HepG2 (cell line): ENCODE results near the gene MYBPC2.

ENCODE experiments used
- ELF1 ChIP-seq: sonication (generic); formaldehyde crosslinking; IDR thresholded peaks from 2 replicates; pipeline ENCODE4 v1.4.0; 2020; ENCODE audit warnings: missing genetic modification reagents
- EP300 ChIP-seq, 3 experiments: sonication (generic) in 1 of 3; formaldehyde crosslinking in 1 of 3; IDR thresholded peaks; 2 replicates each; pipeline versions ENCODE4 v1.5.1 to v1.6.1; 2011 to 2020; ENCODE audit warnings: low read depth in 2 of 3, low read length in 2 of 3, borderline replicate concordance in 1 of 3, improper control_type of control experiment in 1 of 3, mild to moderate bottlenecking in 1 of 3, missing genetic modification reagents in 1 of 3, moderate library complexity in 1 of 3
- MAFK ChIP-seq, 2 experiments: IDR thresholded peaks in 1 of 2; conservative IDR thresholded peaks in 1 of 2; 2 replicates each; pipeline ENCODE4 v1.6.1; 2011; ENCODE audit warnings: improper control_type of control experiment in 2 of 2, low read length in 2 of 2
- POLR2A ChIP-seq, 2 experiments: IDR thresholded peaks; 2 replicates each; pipeline ENCODE4 v1.6.1; 2011; ENCODE audit warnings: low read depth in 2 of 2, low read length in 2 of 2, mild to moderate bottlenecking in 1 of 2, moderate library complexity in 1 of 2; ENCODE audit not compliant: insufficient read depth in 1 of 2
- STAG1 ChIP-seq: sonication (generic); formaldehyde crosslinking; IDR thresholded peaks from 2 replicates; pipeline ENCODE4 v1.4.0; 2020; ENCODE audit warnings: missing genetic modification reagents
- TAF1 ChIP-seq: sonication (generic); formaldehyde crosslinking; IDR thresholded peaks from 2 replicates; pipeline ENCODE4 v1.4.0; 2020; ENCODE audit warnings: missing genetic modification reagents
- ZNF33B ChIP-seq: sonication (generic); formaldehyde crosslinking; IDR thresholded peaks from 2 replicates; pipeline ENCODE4 v1.5.1; 2020; ENCODE audit warnings: mild to moderate bottlenecking, missing genetic modification reagents
- TF ChIP-seq, protein P1 (sequence below): IDR thresholded peaks from 2 replicates; pipeline ENCODE4 v1.6.1; 2016; ENCODE audit warnings: mild to moderate bottlenecking, missing biosample characterization, missing genetic modification reagents
- TF ChIP-seq, protein P2 (sequence below): sonication (generic); formaldehyde crosslinking; IDR thresholded peaks from 2 replicates; pipeline ENCODE4 v1.4.0; 2020; ENCODE audit warnings: missing genetic modification reagents
- TF ChIP-seq, protein P3 (sequence below): sonication (generic); formaldehyde crosslinking; IDR thresholded peaks from 2 replicates; pipeline ENCODE4 v1.9.0; 2021; ENCODE audit warnings: missing genetic modification reagents, mild to moderate bottlenecking, borderline replicate concordance
- TF ChIP-seq, protein P4 (sequence below): sonication (generic); formaldehyde crosslinking; IDR thresholded peaks from 2 replicates; pipeline ENCODE4 v1.5.0; 2020; ENCODE audit warnings: missing genetic modification reagents, mild to moderate bottlenecking, borderline replicate concordance

DNA sequence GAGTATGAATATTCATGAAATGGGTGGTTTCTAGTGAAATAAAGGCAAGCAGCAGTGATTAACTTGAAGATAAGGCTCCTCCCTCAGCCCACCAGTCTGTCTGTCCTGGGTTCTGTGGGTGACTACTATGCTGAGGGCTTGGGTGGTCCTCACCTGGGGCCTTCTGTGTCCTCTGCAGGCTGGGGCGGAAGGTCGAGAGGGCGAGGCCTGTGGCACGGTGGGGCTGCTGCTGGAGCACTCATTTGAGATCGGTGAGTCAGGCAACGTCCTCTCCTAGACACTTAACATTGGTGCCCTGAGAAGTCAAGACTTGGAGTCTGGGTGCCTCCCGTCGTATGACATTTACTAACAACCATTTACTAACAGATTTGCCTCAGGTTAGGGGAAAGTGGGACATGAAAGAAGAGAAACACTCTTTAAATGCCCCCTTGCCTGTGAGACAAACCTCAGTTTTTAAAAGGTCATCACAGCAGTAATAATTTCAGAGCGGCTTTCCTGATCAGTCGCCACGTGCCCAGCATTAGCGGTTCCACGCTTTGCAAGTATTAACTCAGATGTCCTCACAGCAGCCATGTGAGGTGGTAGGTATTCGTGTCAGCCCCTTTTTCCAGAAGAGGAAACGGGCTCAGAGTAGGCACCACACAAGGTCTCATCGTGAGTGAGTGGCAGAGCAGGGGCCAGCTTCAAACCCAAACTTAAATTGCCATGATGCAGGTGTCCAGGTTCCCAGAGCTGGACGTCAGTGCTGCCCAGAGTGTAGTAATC, 45.2 kb downstream of the MYBPC2 start:
- TF ChIP-seq EP300 (IDR thresholded peaks at IDR 0.05; ENCODE audit: low read depth in 2 of 2, low read length in 2 of 2): no peak
- TF ChIP-seq EP300 (CRISPR knock-in tag; IDR thresholded peaks at IDR 0.05; ENCODE audit: borderline replicate concordance): no peak
- TF ChIP-seq, protein P1, sequence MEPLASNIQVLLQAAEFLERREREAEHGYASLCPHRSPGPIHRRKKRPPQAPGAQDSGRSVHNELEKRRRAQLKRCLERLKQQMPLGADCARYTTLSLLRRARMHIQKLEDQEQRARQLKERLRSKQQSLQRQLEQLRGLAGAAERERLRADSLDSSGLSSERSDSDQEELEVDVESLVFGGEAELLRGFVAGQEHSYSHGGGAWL (CRISPR knock-in tag): no peak
- TF ChIP-seq ZNF33B (CRISPR knock-in tag): no peak
- no peak for TF ChIP-seq TAF1
- no peak for TF ChIP-seq ELF1 (CRISPR knock-in tag)
- TF ChIP-seq STAG1 (CRISPR knock-in tag): no peak
- no peak for TF ChIP-seq MAFK (conservative IDR thresholded peaks at IDR 0.05 in 1 of 2, IDR thresholded peaks at IDR 0.05 in 1 of 2; ENCODE audit: low read length in 2 of 2)
- TF ChIP-seq, protein P2, sequence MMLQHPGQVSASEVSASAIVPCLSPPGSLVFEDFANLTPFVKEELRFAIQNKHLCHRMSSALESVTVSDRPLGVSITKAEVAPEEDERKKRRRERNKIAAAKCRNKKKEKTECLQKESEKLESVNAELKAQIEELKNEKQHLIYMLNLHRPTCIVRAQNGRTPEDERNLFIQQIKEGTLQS (CRISPR knock-in tag): no peak
- TF ChIP-seq, protein P3, sequence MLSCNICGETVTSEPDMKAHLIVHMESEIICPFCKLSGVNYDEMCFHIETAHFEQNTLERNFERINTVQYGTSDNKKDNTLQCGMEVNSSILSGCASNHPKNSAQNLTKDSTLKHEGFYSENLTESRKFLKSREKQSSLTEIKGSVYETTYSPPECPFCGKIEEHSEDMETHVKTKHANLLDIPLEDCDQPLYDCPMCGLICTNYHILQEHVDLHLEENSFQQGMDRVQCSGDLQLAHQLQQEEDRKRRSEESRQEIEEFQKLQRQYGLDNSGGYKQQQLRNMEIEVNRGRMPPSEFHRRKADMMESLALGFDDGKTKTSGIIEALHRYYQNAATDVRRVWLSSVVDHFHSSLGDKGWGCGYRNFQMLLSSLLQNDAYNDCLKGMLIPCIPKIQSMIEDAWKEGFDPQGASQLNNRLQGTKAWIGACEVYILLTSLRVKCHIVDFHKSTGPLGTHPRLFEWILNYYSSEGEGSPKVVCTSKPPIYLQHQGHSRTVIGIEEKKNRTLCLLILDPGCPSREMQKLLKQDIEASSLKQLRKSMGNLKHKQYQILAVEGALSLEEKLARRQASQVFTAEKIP (CRISPR knock-in tag): no peak
- TF ChIP-seq, protein P4, sequence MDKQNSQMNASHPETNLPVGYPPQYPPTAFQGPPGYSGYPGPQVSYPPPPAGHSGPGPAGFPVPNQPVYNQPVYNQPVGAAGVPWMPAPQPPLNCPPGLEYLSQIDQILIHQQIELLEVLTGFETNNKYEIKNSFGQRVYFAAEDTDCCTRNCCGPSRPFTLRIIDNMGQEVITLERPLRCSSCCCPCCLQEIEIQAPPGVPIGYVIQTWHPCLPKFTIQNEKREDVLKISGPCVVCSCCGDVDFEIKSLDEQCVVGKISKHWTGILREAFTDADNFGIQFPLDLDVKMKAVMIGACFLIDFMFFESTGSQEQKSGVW (CRISPR knock-in tag): no peak
- no peak for TF ChIP-seq POLR2A (IDR thresholded peaks at IDR 0.05; ENCODE audit: insufficient read depth in 1 of 2, low read depth in 2 of 2, low read length in 2 of 2)
